Transverse colon (tissue), 4 donors: ENCODE data around the gene SPDYE9.
"Not testable (repeated sequence)": the region's sequence is repeated elsewhere in the genome, so short reads cannot be mapped to it uniquely, and the experiment has no call there.

ENCODE experiments used
- POLR2AphosphoS5 ChIP-seq, 3 donors: sonication (generic); formaldehyde crosslinking; IDR thresholded peaks; one replicate each; pipeline ENCODE4 v1.6.1; 2016; ENCODE audit warnings: antibody characterized with exemption in 3 of 3
- TF ChIP-seq, protein P1 (sequence below), 5 experiments: fragments of 200-600 bp in 3 of 5; fragments of 450-650 bp in 2 of 5; sonication (generic) in 3 of 5; IDR thresholded peaks; 1 replicate in 2 of 5; 2 replicates in 3 of 5; pipeline ENCODE4 v1.5.1; 2016 to 2017; ENCODE audit warnings: antibody characterized with exemption in 5 of 5, inconsistent platforms in 3 of 5, mild to moderate bottlenecking in 2 of 5, moderate library complexity in 1 of 5

DNA sequence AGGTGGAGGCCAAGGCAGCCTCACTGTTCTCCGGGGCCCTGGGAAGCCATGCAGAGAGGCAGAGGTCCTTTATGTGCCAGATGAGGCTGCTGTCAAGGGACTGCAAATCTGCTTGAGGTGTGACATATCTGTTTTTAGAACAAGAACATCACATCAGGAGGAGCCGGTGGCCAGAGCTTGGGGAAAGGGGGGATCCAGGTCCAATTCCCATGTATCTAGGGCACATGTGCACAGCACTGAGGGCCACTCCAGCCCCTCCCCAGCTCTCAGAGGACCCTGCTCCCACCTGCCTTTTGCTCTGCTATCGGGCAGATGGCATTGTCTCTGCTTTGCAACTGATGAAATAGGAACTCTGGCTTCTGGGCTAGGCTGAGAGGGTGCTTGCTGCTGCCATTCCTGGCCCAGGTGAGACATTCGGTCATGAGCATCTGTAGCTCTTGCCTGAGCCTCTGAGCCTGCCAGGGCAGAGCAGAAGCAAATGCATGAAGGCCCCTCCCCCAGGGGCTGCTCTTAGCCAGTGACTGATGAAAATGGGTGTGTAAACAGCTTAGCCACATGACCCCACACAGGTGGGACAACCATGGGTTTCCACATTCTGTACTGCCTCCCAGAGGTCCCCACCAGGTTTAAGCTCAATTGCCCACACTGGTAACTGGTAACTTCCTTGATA lies 37.1 kb upstream of the SPDYE9 start:
- TF ChIP-seq, protein P1, sequence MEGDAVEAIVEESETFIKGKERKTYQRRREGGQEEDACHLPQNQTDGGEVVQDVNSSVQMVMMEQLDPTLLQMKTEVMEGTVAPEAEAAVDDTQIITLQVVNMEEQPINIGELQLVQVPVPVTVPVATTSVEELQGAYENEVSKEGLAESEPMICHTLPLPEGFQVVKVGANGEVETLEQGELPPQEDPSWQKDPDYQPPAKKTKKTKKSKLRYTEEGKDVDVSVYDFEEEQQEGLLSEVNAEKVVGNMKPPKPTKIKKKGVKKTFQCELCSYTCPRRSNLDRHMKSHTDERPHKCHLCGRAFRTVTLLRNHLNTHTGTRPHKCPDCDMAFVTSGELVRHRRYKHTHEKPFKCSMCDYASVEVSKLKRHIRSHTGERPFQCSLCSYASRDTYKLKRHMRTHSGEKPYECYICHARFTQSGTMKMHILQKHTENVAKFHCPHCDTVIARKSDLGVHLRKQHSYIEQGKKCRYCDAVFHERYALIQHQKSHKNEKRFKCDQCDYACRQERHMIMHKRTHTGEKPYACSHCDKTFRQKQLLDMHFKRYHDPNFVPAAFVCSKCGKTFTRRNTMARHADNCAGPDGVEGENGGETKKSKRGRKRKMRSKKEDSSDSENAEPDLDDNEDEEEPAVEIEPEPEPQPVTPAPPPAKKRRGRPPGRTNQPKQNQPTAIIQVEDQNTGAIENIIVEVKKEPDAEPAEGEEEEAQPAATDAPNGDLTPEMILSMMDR (IDR thresholded peaks at IDR 0.05), result not testable (repeated sequence)
- TF ChIP-seq POLR2AphosphoS5 (IDR thresholded peaks at IDR 0.05), result not testable (repeated sequence)
